Kidney capillary endothelial cell (primary cell): Measurements from ENCODE around the gene OR4C15.

Experiments
- DNase-seq: peaks from one replicate; pipeline ENCODE4 v3.0.0-alpha.2; 2018; ENCODE audit warnings: low spot score

OR4C15 gene

DNA sequence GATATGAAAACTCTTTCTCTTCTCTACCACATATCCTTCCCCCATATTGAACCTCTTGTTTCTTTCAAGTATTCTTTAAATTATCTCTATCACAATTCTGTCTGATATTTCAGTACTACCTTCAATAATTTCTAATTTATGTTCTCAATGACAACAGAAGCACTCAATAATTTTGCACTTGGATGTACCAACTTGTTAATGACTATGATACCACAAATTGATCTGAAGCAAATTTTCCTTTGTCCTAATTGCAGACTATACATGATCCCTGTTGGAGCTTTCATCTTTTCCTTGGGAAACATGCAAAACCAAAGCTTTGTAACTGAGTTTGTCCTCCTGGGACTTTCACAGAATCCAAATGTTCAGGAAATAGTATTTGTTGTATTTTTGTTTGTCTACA is at the start of gene OR4C15:
Gene OR4C15 (plus strand): TSS at position 301 of the 400 bp plus-strand sequence. CDS start 0 bp downstream, at position 301.
- no peak for DNase-seq

DNA sequence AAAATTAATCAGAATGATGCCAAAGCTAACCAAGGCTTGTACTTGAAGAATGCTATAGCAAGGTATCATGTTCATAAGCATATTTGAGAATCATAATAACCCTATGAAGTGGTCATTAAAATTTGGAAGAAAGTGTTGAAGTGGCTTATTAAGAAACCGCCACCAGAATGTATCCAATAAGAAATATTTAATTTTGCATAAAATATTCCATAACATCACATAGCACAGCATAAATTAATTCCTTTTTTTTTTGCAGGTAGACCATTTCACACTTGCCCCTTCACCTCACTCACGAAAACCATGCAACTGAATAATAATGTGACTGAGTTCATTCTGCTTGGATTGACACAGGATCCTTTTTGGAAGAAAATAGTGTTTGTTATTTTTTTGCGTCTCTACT is 17.6 kb downstream of the OR4C15 start, which contains the start of gene OR4C16:
Gene OR4C16 (plus strand): TSS at position 301 of the 400 bp plus-strand sequence. CDS start 0 bp downstream, at position 301.
- DNase-seq = no peak

DNA sequence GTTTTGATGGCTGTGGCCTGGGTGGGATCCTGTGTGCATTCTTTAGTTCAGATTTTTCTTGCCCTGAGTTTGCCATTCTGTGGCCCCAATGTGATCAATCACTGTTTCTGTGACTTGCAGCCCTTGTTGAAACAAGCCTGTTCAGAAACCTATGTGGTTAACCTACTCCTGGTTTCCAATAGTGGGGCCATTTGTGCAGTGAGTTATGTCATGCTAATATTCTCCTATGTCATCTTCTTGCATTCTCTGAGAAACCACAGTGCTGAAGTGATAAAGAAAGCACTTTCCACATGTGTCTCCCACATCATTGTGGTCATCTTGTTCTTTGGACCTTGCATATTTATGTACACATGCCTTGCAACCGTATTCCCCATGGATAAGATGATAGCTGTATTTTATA is 18.3 kb downstream of the OR4C15 start:
- no peak for DNase-seq
